SW480 (cell line): ENCODE results near the gene ADAMTS16.

Experiments
- DNase-seq: peaks from one replicate; pipeline ENCODE4 v3.0.0-alpha.2; 2016; ENCODE audit warnings: low spot score

ADAMTS16 gene

DNA sequence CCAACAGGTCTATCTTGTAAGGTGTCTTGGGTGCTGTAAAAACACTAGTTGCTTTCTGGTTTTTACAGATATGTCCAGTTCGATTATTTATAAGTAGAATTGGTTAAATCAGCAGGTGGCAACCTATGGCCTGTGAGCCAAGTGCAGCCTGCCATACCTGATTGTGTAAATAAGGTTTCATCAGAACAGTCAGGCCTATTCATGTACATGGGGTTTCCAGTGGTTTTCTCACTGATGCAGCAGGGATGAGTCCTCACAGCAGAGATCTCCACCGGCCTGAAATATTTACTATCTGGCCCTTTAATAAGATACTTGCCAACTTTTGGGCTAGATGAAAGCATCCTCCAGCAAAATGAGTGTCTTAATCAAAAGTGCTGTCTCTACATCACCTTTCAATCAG lies 149.4 kb downstream of the ADAMTS16 start:
- no peak for DNase-seq

DNA sequence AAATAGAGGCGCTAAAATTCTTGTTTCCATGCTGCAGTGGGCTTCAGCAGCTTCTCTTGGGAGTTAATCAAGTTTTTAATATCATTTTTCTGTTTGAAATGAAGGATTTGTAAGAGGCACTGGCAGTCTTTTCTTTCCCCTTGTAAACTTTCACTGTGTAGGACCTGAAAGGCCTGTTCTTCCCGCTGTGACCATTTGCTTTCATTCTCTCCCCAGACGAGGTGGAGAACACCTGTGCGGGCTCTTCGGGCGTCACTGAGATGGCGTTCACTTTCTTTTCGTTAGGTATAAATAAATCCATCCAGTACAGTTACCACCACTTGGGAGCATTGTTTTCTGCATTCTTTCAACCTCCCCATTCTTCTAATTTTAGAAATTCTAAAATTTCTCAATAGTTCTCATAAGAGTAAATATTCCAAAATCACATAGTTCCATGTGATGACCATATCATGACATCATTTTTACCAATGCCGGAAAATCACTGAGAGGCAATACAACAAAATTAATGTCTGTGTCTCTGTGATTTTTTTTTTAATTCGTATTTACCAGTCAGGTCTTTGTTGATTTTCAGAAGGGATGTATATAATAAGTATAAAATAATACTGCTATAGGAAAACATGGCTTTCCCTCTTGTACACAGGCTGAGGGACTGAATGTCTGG lies 150.7 kb downstream of the ADAMTS16 start:
- DNase-seq: no peak

DNA sequence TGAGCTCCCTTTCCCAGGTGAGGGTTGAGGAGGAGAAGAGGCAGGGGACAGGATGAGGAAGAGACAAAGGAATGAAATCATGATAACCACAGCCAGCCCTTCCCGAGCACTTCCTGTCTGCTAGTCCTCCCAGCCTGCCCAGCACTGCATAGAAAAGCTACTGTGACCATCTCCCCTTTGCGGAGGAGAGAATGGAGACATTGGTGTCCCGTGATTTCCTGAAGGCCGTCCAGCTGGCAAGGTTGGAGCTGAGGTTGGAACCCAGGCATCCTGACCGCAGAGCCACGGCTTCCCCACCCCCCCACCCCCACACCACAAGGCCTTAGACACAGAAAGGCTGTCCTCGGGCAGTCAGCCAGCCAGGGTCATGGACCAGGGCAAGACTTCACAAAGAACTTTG lies 151.2 kb downstream of the ADAMTS16 start:
- no peak for DNase-seq

GRCh38 chr5:5293029-5293428 lies 152.9 kb downstream of the ADAMTS16 start:
- no peak for DNase-seq

DNA sequence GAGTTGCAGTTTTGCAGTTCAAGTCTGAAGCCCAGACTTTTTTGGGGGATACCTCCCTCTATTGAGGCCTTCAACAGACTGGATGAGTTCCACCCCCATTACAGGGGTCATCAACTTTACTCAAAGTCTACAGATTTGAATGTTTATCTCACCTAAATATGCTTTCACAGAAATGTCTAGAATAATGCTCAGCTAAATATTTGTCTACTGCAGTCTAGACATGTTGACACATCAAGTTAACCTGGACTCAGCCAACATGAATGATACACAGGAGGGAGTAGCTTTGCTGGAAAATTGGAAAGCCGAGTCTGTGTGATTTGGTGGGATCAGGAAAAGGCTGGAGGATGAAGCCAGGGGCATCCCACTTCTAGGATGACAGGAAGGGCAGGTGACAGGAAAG lies 154.3 kb downstream of the ADAMTS16 start:
- DNase-seq: no peak

DNA sequence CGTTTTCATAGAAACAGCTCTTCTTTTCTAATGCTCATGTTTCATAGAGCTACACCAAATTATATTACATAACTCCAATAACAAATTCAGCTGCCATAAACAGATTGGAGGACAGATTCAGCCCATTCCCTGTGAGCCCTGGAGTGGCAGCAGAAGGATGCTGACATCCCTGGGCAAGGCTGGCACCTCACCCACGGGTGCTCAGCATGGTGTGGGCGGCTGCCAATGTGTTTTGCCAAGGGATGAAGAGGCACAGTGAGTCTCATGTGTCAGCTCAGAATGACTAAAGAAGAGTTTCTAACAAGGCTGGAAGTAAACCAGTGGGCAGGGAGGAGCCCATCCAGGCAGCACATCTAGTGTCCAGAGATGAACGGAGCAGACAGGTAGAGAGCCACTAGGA lies 155.2 kb downstream of the ADAMTS16 start:
- no peak for DNase-seq

- DNase-seq: no peak
These were observed 155.9 kb downstream of the ADAMTS16 start for GRCh38 chr5:5296051-5296450.

DNA sequence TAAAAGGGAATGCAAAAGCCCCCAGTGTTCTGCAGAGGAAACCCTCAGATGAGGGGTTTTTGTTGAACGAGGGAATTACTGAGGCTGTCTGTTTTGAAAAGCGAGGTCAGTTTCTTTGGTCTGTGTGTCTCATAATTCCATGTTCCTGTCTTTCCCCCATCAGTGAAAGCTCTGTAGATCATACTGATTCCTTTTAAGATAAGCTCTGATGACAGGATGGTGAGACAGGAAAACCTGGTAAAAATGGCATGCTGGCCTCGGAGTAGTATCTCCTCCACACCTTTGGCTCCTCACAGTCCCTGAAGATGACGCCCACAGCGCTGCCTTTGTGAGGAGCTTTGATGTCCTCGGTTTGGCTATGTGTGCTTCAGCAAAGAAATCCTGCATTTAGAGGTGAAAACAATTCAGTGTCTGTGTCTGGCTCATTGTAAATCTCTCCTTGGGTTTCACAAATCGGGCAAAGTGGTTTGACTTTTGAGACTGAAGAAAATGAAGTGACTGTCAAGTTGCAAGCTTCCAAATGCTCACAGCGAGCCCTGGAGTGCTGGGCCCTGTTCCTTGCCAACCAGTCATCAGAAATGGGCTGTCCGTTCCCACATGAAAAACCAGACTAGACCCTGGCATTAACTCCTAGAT lies 157.4 kb downstream of the ADAMTS16 start:
- no peak for DNase-seq

GRCh38 chr5:5298068-5298633 lies 158.0 kb downstream of the ADAMTS16 start:
- DNase-seq: peak; percentile 33

GRCh38 chr5:5298841-5299541 lies 158.9 kb downstream of the ADAMTS16 start:
- no peak for DNase-seq

- DNase-seq: no peak
These were observed 161.0 kb downstream of the ADAMTS16 start for GRCh38 chr5:5301176-5301575.

DNA sequence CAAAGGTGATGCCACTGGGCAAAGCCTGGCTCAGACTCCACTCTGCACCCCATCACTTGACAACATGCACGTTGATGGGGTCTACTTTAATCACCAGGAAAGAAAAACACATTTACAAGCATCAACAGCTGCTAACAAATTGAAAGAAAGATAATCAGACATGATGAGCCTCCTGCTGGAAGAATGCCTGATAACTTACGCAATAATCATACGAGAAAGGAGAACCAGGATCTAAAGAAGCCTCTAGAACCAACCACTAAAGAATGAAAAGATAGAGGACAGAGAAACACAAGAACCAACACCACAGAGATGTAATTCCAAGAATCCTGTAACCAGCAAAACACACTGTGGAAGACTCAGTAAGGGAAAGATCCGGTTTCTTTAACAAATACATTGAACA lies 162.1 kb downstream of the ADAMTS16 start:
- no peak for DNase-seq

DNA sequence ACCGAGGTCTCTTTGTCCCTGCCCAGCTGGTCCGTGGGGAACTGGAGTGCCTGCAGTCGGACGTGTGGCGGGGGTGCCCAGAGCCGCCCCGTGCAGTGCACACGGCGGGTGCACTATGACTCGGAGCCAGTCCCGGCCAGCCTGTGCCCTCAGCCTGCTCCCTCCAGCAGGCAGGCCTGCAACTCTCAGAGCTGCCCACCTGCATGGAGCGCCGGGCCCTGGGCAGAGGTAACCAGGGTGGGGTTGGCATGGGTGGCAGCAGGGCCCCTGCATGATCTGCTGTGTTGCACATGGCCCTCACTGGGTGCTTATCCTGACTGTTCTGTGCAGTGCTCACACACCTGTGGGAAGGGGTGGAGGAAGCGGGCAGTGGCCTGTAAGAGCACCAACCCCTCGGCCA lies 163.1 kb downstream of the ADAMTS16 start:
- no peak for DNase-seq

DNA sequence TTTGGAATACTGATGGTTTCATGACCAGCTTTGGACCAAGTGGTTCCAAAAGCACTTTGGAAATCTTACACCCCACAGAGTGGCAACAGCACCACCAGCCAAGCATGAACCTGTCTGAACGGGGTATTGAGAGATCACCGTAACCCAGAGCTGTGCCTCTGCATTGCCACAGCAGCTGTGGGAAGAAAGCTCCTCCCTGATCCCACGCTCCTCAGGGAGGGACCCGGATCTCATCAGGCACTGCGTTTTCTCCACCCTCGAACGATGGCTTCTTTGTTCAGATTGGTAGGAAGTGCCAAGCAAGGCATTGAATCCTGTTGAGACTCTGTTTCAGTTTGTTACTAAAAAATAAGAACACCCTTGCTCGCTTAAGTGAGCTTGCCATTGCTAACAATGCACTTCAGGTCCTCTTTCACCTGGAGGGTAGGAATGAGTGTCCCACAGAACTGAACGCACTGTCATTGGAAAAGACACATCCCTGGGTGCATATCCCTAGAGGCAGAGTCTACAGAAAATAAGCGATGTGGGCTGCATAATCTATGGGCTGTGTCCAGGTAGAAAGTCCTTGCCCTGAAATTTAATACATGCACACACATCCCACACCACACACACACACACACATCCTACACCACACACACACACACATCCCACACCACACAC lies 164.4 kb downstream of the ADAMTS16 start:
- peak; percentile 45 for DNase-seq

DNA sequence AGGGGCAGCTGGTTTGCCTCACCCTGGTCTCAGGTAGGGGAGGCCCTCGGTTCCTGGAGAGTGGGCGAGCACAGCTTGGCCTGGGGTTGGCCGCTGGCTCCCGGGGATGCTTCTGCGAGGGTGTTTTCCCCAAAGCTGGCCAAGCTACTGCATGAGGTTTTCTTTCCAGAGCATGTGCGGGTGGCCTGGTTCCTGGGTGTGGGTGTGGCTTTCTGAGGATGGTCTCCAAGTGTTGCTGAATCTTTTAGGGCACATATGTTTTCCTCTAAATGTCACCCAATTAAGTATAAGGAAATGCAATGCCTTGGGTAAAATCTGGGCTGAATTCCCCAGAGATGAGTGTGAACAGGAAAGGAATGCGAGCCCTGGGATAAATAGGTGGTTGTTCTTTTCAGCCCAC lies 166.6 kb downstream of the ADAMTS16 start:
- DNase-seq: no peak

GRCh38 chr5:5308319-5308718 lies 168.2 kb downstream of the ADAMTS16 start:
- DNase-seq: no peak

- no peak for DNase-seq
These were observed 169.5 kb downstream of the ADAMTS16 start for GRCh38 chr5:5309645-5310044.

DNA sequence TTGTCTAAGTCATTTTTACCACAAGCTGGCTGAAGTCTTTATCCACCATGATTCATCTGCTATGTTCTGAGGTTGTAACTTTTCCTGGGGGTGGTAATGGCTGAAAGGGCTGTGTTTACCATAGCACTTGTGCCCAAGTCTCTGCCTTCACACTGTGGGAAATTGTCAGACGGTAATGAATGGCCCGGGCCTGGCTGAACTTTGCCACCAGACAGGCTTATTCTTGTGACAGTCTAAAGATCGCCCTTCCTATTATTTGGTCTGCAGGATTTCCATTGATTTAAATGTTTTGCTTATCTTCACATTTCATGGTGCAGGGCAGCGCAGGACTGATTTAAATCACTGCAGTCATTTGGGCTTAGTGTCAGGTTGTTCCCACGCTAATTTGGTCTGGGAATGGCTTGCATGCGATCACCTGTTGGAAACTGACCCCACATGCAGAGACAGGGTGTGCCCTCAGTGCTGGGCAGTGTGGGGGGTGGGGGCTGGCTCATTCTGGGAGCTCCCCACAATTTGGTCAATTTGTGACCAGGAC lies 173.0 kb downstream of the ADAMTS16 start:
- DNase-seq: no peak

GRCh38 chr5:5314166-5314565 lies 174.0 kb downstream of the ADAMTS16 start:
- no peak for DNase-seq

DNA sequence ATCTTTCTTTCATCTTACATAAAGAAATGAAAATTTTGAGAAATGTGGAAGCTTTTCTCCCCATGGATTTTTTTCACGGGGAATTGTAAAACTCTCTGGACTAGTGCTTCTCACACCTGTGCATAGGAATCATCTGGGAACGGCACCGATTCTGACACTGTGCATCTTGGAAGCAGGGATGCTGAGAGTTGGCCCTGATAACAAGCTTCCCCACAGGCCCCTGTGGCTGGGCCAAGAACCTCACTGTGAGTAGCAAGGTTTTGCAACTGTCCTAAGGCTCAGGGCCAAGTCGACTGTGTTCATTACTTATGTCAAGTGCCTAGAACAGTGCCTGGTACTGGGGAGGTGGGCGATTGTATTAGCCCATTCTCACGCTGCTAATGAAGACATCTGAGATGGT lies 174.5 kb downstream of the ADAMTS16 start:
- DNase-seq: no peak

DNA sequence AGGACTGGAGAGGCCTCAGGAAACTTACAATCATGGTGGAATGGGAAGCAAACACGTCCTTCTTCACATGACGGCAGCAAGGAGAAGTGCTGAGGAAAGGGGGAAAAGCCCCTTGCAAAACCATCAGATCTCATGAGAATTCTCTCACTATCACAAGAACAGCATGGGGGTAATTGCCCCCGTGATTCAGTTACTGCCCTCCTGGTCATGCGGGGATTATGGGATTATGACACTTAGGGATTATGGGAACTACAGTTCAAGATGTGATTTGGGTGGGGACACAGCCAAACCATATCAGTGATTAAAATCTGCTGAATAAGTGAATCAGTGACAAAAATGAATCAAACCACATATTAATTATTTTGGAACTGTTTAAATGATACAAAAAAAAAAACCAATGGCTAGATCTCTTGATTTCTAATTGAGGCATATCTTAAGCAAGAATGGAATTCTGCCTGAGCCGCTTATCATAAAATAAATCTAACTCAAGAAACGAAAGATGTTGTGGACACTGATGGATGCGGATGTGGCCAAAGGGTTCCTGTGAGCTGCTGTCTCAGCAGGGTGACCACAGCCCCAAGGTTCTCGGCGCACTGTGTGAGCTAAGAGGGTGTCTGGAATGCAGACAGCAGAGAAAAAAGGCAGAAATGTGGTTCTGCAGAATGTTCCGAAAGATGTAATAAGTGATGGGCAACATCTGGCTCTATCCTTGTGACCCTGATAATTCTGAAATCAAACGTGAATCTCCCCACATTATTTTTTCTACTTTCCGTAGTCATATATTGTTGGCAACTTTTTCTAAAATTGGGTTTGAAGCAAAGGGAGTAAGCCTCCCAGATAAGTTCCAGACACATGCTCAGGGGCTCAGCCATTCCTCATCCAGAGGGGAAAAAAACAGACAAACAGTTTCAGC lies 175.2 kb downstream of the ADAMTS16 start:
- no peak for DNase-seq
